NK-92 (cell line): Measurements from ENCODE around the gene ZNF862.

ENCODE experiments used
- DNase-seq: peaks from one replicate; lab custom pipeline; 2025; ENCODE audit not compliant: unreplicated experiment; lab: John Stamatoyannopoulos, UW

The ZNF862 gene

GRCh38 chr7:149838224-149838991 is at the start of gene ZNF862:
Gene ZNF862, plus strand, starts transcription at chr7:149838375. Its CDS starts 237 bp downstream, at chr7:149838612.
- peak; percentile 75 for DNase-seq

GRCh38 chr7:149789101-149789500 is 49.1 kb upstream of the ZNF862 start:
- DNase-seq, result no peak

- no peak for DNase-seq
Measured at GRCh38 chr7:149790146-149790548, 48.0 kb upstream of the ZNF862 start.

- DNase-seq, result no peak
Measured at GRCh38 chr7:149790754-149791360, 47.3 kb upstream of the ZNF862 start.

GRCh38 chr7:149791411-149792219 is 46.6 kb upstream of the ZNF862 start:
- no peak for DNase-seq

GRCh38 chr7:149792220-149792595 is 46.0 kb upstream of the ZNF862 start:
- DNase-seq, result no peak

- DNase-seq, result no peak
Measured at GRCh38 chr7:149793261-149793660, 44.9 kb upstream of the ZNF862 start.

GRCh38 chr7:149794661-149795060 is 43.5 kb upstream of the ZNF862 start:
- DNase-seq, result no peak

GRCh38 chr7:149795126-149795525 is 43.0 kb upstream of the ZNF862 start:
- no peak for DNase-seq

GRCh38 chr7:149796287-149796860 is 41.8 kb upstream of the ZNF862 start:
- DNase-seq, result no peak

- no peak for DNase-seq
Measured at GRCh38 chr7:149797771-149798170, 40.4 kb upstream of the ZNF862 start.

GRCh38 chr7:149799397-149800168 is 38.6 kb upstream of the ZNF862 start:
- no peak for DNase-seq

- DNase-seq, result no peak
Measured at GRCh38 chr7:149800169-149800555, 38.0 kb upstream of the ZNF862 start.

GRCh38 chr7:149801002-149801566 is 37.1 kb upstream of the ZNF862 start:
- no peak for DNase-seq

GRCh38 chr7:149801816-149802215 is 36.4 kb upstream of the ZNF862 start:
- DNase-seq, result no peak

GRCh38 chr7:149802966-149803365 is 35.2 kb upstream of the ZNF862 start:
- no peak for DNase-seq

- DNase-seq, result no peak
Measured at GRCh38 chr7:149803551-149804074, 34.6 kb upstream of the ZNF862 start.

GRCh38 chr7:149804106-149804505 is 34.1 kb upstream of the ZNF862 start:
- DNase-seq, result no peak

GRCh38 chr7:149806726-149807125 is 31.4 kb upstream of the ZNF862 start:
- no peak for DNase-seq

- DNase-seq, result no peak
Measured at GRCh38 chr7:149808311-149808710, 29.9 kb upstream of the ZNF862 start.
